ENCODE results near the gene UPK1B. TPM values are rescaled to one million over a fixed set of nuclear protein-coding genes. Genes with fewer than 3 reads are reported as not detected.

UPK1B gene
- total RNA-seq, 1 experiment from 2014 or later, result 1.0 TPM

- Histone ChIP-seq H3K27me3 (ENCODE audit: insufficient read depth, low read length) (no peaks in the 10 kb centered on the region), H2BK20ac (ENCODE audit: low read depth, low read length, poor library complexity, severe bottlenecking) (no peak overlapping the region), H4K91ac (ENCODE audit: insufficient read length, low read depth, low read length) (no peak overlapping the region), H3K27ac (ENCODE audit: insufficient read length, low read depth, low read length) (no peak overlapping the region), H2BK15ac (ENCODE audit: low read depth, low read length) (no peak overlapping the region), H3K23ac (ENCODE audit: insufficient read length, low read depth, low read length) (no peak overlapping the region), H3T11ph (ENCODE audit: low read length) (no peak overlapping the region), H2AK5ac (ENCODE audit: insufficient read length, low read length) (no peak overlapping the region), H4K20me1 (ENCODE audit: control insufficient read depth, insufficient read depth, insufficient read length) (no peaks in the 10 kb centered on the region), H2BK5ac (ENCODE audit: insufficient read length, low read length) (no peak overlapping the region), H3K9me3 (ENCODE audit: control insufficient read depth, low read depth, low read length) (no peaks in the 10 kb centered on the region), H3K4ac (ENCODE audit: low read depth, low read length) (no peak overlapping the region), H3K56ac (ENCODE audit: insufficient read length, low read depth, low read length) (no peak overlapping the region), H2AFZ (ENCODE audit: low read length) (no peak overlapping the region), H2BK12ac (ENCODE audit: insufficient read length, low read depth, low read length) (no peak overlapping the region), H4K5ac (ENCODE audit: insufficient read length, low read depth, low read length) (no peak overlapping the region), H3K79me1 (ENCODE audit: insufficient read depth, low read depth, low read length, poor library complexity, severe bottlenecking) (no peaks in the 10 kb centered on the region), H3K4me2 (ENCODE audit: insufficient read depth, insufficient read length, low read length) (no peak overlapping the region), H3K79me2 (ENCODE audit: insufficient read depth, low read length) (no peaks in the 10 kb centered on the region), H3K18ac (ENCODE audit: insufficient read length, low read depth, low read length) (no peak overlapping the region), H3K23me2 (ENCODE audit: insufficient read length, low read depth, low read length, poor library complexity, severe bottlenecking) (no peaks in the 10 kb centered on the region), H4K8ac (replicated peaks; ENCODE audit: insufficient read length, low read depth, low read length) (no peak overlapping the region), H2BK120ac (ENCODE audit: low read depth, low read length, poor library complexity, severe bottlenecking) (no peak overlapping the region), H3K4me1 (ENCODE audit: insufficient read depth, low read length) (no peaks in the 10 kb centered on the region), H3K14ac (ENCODE audit: insufficient read depth, low read length) (no peak overlapping the region), H3K9ac (ENCODE audit: extremely low read depth, insufficient read length, low read length) (no peak overlapping the region)
- no peak overlapping the region for H3K4me3 Mint-ChIP-seq
- no peak for DNase-seq
- H3K9me3 Mint-ChIP-seq, result peaks cover 22 to 29% of the 10 kb centered on the region in 2 experiments; a peak in 3 of 5 replicates
- H3K27me3 Mint-ChIP-seq (ENCODE audit: low read depth), result no peaks in the 10 kb centered on the region; the same call in 1 of the 2 replicates
- H3K36me3 Mint-ChIP-seq (ENCODE audit: insufficient read depth in 1 of 3, low read depth in 3 of 3), result peaks cover 3 to 18% (median 9%) of the 10 kb centered on the region in 3 experiments; a peak in 6 of 7 replicates
- no peaks in the 10 kb centered on the region for H3K4me1 Mint-ChIP-seq
- H3K27ac Mint-ChIP-seq, result no peak overlapping the region
- no peak for TF ChIP-seq CTCF (conservative IDR thresholded peaks at IDR 0.05)
Measured at GRCh38 chr3:119156868-119157267, 16.5 kb upstream of the UPK1B start.
